ENCODE data around the gene TCHHL1. TPM values are rescaled to one million over a fixed set of nuclear protein-coding genes. Genes with fewer than 3 reads are reported as not detected.

Gene TCHHL1
- total RNA-seq: not detected in 2 replicates

GRCh38 chr1:152089014-152089674 lies at the start of gene TCHHL1:
Gene TCHHL1, minus strand, starts transcription at chr1:152089064. Its CDS starts 921 bp downstream, at chr1:152088143.

GRCh38 chr1:152115344-152115743 lies 26.5 kb upstream of the TCHHL1 start, which contains the start of gene TCHH:
Gene TCHH, minus strand, starts transcription at chr1:152115444. Its CDS starts 1,364 bp downstream, at chr1:152114080.

GRCh38 chr1:152036267-152037216 lies 52.3 kb downstream of the TCHHL1 start, which contains the start of gene S100A11:
Gene S100A11, minus strand, starts transcription at chr1:152037004. Its CDS starts 89 bp downstream, at chr1:152036915.

Other genes with a start within 250 kb of the TCHHL1 start
- not detected in 2 replicates for gene C2CD4D, start 249.2 kb downstream of the TCHHL1 start, total RNA-seq
- not detected in 2 replicates for gene THEM5, start 235.4 kb downstream of the TCHHL1 start, total RNA-seq
- 8.2 and 9.8 TPM in 2 replicates for gene THEM4, start 179.6 kb downstream of the TCHHL1 start, total RNA-seq
- gene S100A10, start 95.2 kb downstream of the TCHHL1 start, total RNA-seq: 37.4 and 94.7 TPM in 2 replicates
- gene S100A11, start 52.1 kb downstream of the TCHHL1 start, total RNA-seq: 33.0 and 103 TPM in 2 replicates
- not detected in 2 replicates for gene TCHH, start 26.4 kb upstream of the TCHHL1 start, total RNA-seq
- not detected in 2 replicates for gene RPTN, start 70.2 kb upstream of the TCHHL1 start, total RNA-seq
- not detected in 2 replicates for gene HRNR, start 135.1 kb upstream of the TCHHL1 start, total RNA-seq
- under 0.01 and 0.09 TPM in 2 replicates for gene FLG, start 236.2 kb upstream of the TCHHL1 start, total RNA-seq